VCaP (cell line): Measurements from ENCODE around the gene IER2.

Experiments used
- H3K27ac ChIP-seq: fragments of 450-650 bp; 2 replicates; pipeline ENCODE4 v1.5.1; 2017
- TF ChIP-seq, protein P1 (sequence below): fragments of 450-650 bp; conservative IDR thresholded peaks from 2 replicates; pipeline ENCODE4 v1.5.1; 2017; ENCODE audit warnings: mild to moderate bottlenecking, moderate library complexity

IER2 gene

DNA sequence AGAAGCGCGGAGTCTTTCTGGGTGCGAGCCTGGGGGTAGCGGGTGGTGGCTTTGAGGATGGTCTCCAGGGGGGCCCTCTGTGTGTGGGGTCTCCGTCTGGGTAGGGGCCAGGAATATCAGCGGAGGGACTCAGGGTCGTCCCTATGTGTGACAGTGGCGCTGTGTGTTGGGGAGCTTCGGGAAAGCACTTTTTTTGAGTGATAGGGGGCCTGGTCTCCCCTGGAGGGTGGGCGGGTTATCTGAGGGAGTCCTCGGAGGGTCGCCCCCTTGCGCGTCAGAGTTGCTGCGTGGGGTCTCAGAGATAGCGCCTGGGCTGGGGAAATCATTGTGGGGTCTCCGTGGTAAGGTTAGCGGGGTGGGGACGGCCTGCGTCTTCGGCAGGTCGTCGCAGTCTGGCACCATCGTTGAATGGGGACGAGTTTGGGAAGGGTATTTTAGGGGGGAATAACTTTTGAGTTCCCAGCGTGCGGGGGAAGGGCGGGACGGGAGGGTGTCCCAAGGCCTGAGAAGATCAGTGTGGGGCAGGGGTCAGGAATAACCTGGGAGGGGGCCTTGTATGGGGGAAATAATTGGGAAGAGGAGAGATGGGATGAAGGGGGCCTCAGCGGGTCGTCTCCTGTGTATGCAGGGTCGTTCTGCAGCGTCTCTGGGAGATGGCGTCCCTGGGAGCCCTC, 857 bp downstream of the IER2 start:
- peak overlapping the region; percentile 95 for H3K27ac ChIP-seq
- TF ChIP-seq, protein P1, sequence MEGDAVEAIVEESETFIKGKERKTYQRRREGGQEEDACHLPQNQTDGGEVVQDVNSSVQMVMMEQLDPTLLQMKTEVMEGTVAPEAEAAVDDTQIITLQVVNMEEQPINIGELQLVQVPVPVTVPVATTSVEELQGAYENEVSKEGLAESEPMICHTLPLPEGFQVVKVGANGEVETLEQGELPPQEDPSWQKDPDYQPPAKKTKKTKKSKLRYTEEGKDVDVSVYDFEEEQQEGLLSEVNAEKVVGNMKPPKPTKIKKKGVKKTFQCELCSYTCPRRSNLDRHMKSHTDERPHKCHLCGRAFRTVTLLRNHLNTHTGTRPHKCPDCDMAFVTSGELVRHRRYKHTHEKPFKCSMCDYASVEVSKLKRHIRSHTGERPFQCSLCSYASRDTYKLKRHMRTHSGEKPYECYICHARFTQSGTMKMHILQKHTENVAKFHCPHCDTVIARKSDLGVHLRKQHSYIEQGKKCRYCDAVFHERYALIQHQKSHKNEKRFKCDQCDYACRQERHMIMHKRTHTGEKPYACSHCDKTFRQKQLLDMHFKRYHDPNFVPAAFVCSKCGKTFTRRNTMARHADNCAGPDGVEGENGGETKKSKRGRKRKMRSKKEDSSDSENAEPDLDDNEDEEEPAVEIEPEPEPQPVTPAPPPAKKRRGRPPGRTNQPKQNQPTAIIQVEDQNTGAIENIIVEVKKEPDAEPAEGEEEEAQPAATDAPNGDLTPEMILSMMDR, result no peak

DNA sequence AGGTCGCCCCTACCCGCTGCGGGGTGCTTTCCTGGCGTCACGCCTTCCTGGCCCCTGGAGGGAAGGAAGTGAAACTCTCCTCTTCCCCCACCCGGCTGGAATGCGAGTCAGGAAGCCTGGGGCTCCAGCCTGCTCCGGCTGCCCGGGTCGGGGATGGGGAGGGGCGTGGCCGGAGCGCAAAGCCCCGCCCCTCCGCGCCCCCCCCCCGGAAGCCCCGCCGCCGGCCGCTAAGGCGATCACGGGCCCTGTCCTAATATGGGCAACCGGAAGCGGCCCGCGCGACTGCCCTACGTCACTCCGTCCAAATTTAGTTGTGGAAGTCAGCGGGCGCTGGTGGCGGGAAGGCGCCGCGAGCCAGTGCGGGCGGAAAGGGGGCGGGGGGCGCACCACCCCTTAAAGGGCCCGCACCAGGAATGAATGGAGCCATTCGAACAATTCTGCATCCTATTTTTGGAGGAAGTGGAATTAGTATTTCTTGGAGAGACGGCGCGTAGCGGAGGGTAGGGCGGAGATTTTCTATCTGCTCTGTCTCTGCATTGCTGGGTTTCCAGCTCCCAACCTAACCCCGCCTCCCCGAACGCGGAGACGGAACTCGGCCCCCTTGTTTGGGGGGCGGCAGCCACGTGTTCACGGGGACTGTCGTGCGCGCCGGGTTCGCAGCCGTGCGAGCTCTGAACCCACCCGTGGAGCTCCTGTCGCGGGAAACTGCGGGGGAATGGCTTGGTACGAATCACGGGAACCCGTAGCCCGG, 1.6 kb downstream of the IER2 start:
- TF ChIP-seq, protein P1, result no peak
- H3K27ac ChIP-seq, result peak overlapping the region; percentile 95

DNA sequence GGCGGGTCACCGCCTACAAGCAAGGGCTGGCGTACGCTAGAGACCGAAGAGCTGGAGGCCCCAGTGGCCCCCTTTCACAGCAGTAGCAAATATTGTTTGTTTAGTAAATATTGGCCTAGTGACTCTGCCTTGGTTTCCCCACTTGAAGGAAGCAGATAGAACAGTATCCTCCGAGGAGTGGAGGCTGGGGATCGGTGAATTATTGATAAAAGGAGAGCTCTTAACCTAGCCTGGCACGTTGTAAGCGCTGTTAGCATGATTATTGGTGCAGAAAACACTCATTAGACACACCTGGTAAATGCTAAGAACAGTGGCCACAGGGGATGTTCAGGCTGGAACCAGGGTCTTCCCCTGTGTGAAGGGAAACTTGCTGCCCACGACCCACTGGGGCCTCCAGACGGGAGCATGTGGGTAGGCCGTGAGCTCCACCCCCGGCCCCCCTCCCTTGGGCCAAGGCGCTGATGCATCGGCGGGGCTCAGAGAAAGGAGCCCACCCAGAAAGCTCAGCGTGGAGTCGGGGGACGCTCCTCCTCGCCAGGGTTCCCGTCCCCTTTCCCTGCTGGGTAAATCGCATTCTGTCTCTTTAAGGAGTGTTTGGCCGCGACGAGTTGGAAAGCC, 2.3 kb downstream of the IER2 start:
- TF ChIP-seq, protein P1, result no peak
- H3K27ac ChIP-seq, result peak overlapping the region; percentile 95

DNA sequence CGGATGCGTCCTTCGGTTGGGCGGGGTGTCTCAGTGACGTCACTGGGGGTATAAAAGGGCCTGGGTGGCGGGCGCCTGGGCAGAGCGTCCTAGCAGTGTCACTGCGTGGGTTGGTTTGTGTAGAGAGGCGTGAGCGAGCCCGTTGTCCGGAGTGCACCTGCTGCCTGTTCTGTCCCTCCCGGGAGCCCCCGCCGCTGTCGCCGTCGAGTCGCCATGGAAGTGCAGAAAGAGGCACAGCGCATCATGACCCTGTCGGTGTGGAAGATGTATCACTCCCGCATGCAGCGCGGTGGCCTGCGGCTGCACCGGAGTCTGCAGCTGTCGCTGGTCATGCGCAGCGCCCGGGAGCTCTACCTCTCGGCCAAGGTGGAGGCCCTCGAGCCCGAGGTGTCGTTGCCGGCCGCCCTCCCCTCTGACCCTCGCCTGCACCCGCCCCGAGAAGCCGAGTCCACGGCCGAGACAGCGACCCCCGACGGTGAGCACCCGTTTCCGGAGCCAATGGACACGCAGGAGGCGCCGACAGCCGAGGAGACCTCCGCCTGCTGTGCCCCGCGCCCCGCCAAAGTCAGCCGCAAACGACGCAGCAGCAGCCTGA, 2.9 kb downstream of the IER2 start:
- H3K27ac ChIP-seq, result peak overlapping the region; percentile 95
- TF ChIP-seq, protein P1, result no peak; the same call in 1 of the 2 replicates

DNA sequence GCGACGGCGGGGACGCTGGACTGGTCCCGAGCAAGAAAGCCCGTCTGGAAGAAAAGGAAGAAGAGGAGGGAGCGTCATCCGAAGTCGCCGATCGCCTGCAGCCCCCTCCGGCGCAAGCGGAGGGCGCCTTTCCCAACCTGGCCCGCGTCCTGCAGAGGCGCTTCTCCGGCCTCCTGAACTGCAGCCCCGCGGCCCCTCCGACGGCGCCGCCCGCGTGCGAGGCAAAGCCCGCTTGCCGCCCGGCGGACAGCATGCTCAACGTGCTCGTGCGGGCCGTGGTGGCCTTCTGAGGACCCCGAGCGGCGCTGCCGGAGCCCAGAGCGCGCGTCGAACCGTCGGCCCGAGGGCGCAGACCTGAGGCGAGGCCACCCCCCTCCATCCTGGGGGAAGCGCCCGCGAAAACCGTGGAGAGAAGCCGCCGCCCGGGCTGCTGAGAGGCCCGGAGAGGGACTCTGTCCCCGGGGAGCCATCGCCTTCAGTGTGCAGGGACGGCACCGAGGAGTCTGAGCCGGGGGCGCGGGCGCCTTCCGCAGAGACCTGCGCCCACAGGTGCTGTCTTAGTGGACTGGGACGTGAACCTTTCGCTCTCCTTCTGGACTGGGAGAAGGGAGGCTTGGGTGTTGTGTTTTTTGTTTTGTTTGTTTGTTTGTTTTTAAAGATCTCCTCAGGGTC, 3.5 kb downstream of the IER2 start:
- TF ChIP-seq, protein P1, result peak; percentile 40; the same call in 1 of the 2 replicates
- peak overlapping the region; percentile 95 for H3K27ac ChIP-seq

DNA sequence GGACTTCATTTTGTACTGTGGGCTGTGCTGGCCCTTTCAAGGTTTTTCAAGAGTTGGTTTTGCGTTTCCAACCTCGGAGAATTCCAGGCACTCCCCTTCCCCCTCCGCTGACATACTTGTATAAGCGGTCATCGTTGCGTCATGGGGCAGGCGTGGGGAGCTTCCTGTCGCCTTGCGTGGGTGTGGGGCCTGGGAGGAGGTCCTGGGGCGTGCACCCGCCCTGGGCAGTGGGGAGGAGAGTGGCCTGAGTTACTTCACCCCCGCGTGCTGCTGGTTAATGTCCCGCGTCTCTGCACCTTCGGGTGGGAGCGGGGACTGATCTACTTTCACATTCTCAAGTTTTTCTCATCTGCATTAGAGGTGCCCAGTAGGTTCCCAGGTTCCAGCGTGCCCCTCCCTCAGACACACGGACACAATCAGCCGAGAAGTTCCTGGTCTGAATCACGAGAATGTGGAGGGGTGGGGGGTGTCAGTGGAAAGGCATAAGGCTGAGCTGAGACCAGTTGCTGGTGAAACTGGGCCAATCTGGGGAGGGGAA, 4.1 kb downstream of the IER2 start:
- H3K27ac ChIP-seq, result peak overlapping the region; percentile 95
- TF ChIP-seq, protein P1, result no peak
